ENCODE measurements around the gene DPP10. TPM values are rescaled to one million over a fixed set of nuclear protein-coding genes. Genes with fewer than 3 reads are reported as not detected.

DPP10 gene
- total and polyA plus RNA-seq, 10 of the 15 experiments (the other 5 are each of a cell fraction or from before 2014, with no cell fraction given) = not detected

DNA sequence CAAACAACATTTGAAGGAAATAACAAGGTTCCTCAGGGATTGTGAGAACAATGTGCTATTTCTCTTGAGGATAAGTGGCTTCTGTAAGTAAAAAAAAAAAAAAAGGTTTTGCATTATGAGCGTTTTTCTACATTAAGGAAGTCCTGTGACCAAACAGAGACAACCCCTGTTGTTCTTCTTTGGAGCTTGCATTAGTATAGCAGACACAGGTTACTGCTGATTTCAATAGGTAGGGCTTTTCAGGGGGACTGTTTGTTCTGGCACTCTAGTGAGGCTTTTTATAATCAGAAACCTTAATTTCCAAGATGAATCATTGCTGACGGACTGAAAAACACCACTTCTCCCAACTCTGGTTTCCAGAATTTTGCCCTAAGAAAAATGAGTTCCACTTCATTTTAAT lies 8.2 kb downstream of the DPP10 start:
- TF ChIP-seq ZBED1 (IDR thresholded peaks at IDR 0.05; ENCODE audit: borderline replicate concordance) (no peak), NR2C2 (IDR thresholded peaks at IDR 0.05; ENCODE audit: borderline replicate concordance, control insufficient read depth, insufficient read length, low read depth) (no peak), BCL11A (IDR thresholded peaks at IDR 0.05; ENCODE audit: low read depth, low read length) (no peak), BHLHE40 (IDR thresholded peaks at IDR 0.05; ENCODE audit: borderline replicate concordance in 1 of 2, low read depth in 2 of 2, low read length in 1 of 2) (no peak), NR2F1 (conservative IDR thresholded peaks at IDR 0.05) (no peak), ZNF24 (IDR thresholded peaks at IDR 0.05) (no peak), NR2C1 (IDR thresholded peaks at IDR 0.05) (no peak), NRF1 (conservative IDR thresholded peaks at IDR 0.05; ENCODE audit: low read depth, low read length) (no peak), SRF (IDR thresholded peaks at IDR 0.05; ENCODE audit: low read depth in 2 of 2, low read length in 2 of 2) (no peak), KDM1A (IDR thresholded peaks at IDR 0.05; ENCODE audit: borderline replicate concordance) (no peak), TAF1 (IDR thresholded peaks at IDR 0.05; ENCODE audit: borderline replicate concordance, low read depth, low read length) (no peak), HCFC1 (IDR thresholded peaks at IDR 0.05; ENCODE audit: low read length) (no peak), ZSCAN29 (IDR thresholded peaks at IDR 0.05) (no peak), ZZZ3 (IDR thresholded peaks at IDR 0.05; ENCODE audit: control insufficient read depth, insufficient read length, low read depth) (no peak)
- TF ChIP-seq, protein P1, sequence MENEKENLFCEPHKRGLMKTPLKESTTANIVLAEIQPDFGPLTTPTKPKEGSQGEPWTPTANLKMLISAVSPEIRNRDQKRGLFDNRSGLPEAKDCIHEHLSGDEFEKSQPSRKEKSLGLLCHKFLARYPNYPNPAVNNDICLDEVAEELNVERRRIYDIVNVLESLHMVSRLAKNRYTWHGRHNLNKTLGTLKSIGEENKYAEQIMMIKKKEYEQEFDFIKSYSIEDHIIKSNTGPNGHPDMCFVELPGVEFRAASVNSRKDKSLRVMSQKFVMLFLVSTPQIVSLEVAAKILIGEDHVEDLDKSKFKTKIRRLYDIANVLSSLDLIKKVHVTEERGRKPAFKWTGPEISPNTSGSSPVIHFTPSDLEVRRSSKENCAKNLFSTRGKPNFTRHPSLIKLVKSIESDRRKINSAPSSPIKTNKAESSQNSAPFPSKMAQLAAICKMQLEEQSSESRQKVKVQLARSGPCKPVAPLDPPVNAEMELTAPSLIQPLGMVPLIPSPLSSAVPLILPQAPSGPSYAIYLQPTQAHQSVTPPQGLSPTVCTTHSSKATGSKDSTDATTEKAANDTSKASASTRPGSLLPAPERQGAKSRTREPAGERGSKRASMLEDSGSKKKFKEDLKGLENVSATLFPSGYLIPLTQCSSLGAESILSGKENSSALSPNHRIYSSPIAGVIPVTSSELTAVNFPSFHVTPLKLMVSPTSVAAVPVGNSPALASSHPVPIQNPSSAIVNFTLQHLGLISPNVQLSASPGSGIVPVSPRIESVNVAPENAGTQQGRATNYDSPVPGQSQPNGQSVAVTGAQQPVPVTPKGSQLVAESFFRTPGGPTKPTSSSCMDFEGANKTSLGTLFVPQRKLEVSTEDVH (IDR thresholded peaks at IDR 0.05; ENCODE audit: low read depth, partially characterized antibody) = no peak
- TF ChIP-seq, protein P2, sequence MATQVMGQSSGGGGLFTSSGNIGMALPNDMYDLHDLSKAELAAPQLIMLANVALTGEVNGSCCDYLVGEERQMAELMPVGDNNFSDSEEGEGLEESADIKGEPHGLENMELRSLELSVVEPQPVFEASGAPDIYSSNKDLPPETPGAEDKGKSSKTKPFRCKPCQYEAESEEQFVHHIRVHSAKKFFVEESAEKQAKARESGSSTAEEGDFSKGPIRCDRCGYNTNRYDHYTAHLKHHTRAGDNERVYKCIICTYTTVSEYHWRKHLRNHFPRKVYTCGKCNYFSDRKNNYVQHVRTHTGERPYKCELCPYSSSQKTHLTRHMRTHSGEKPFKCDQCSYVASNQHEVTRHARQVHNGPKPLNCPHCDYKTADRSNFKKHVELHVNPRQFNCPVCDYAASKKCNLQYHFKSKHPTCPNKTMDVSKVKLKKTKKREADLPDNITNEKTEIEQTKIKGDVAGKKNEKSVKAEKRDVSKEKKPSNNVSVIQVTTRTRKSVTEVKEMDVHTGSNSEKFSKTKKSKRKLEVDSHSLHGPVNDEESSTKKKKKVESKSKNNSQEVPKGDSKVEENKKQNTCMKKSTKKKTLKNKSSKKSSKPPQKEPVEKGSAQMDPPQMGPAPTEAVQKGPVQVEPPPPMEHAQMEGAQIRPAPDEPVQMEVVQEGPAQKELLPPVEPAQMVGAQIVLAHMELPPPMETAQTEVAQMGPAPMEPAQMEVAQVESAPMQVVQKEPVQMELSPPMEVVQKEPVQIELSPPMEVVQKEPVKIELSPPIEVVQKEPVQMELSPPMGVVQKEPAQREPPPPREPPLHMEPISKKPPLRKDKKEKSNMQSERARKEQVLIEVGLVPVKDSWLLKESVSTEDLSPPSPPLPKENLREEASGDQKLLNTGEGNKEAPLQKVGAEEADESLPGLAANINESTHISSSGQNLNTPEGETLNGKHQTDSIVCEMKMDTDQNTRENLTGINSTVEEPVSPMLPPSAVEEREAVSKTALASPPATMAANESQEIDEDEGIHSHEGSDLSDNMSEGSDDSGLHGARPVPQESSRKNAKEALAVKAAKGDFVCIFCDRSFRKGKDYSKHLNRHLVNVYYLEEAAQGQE (IDR thresholded peaks at IDR 0.05; ENCODE audit: low read depth, low read length) = no peak
- H3K79me2 ChIP-seq (ENCODE audit: control insufficient read depth, insufficient read depth, low read length) = no peaks in the 10 kb centered on the region

More for the DNA sequence above, 8.2 kb downstream of the DPP10 start:
- intact Hi-C loops (cut with micrococcal nuclease; ENCODE audit: unreplicated experiment) (no loop called here), in situ Hi-C loops (cut with MboI) (no loop called here)
- ChIA-PET CTCF (interaction anchor here (0.7 kb wide), 1 partner anchor 396 kb away, joined by 4 read pairs; no protein-coding TSS in a partner anchor), SMC1A (ENCODE audit: uncharacterized antibody, unreplicated experiment) (no interaction called here), RAD21 (ENCODE audit: unreplicated experiment) (no interaction called here), POLR2A (no interaction called here)
- FAIRE-seq (no peak), DNase-seq (ENCODE audit: low read depth, low spot score) (no peak), ATAC-seq (no peak)
- Histone ChIP-seq H2AFZ (ENCODE audit: control insufficient read depth, low read depth, low read length) (no peak overlapping the region), H3K27me3 (replicated peaks in 1 of 2; ENCODE audit: control insufficient read depth in 2 of 2, insufficient read depth in 2 of 2, low read length in 1 of 2) (no peaks in the 10 kb centered on the region), H3K4me2 (ENCODE audit: control insufficient read depth, insufficient read depth) (no peak overlapping the region), H3K9ac (ENCODE audit: control insufficient read depth, insufficient read depth, low read length) (no peak overlapping the region), H3K4me1 (ENCODE audit: control insufficient read depth, insufficient read depth, low read length) (no peaks in the 10 kb centered on the region), H3K9me3 (replicated peaks; ENCODE audit: control insufficient read depth, insufficient read depth, low read length) (no peaks in the 10 kb centered on the region), H3K27ac (ENCODE audit: control insufficient read depth, insufficient read depth) (no peak overlapping the region), H4K20me1 (ENCODE audit: control insufficient read depth, insufficient read depth) (no peaks in the 10 kb centered on the region), H3K36me3 (ENCODE audit: control insufficient read depth in 2 of 2, insufficient read depth in 2 of 2, low read length in 1 of 2) (no peaks in the 10 kb centered on the region), H3K4me3 (no peak overlapping the region)
- BruUV-seq (replicated peaks) = no TSS peak
- WGBS (ENCODE audit: insufficient coverage, insufficient replicate concordance, low lambda C conversion rate, missing lambda C conversion rate) = 19% methylated on average over 2 of the region's 2 CpGs

Data from GM12878 (cell line).